ENCODE measurements around the gene INMT.

The INMT gene

GRCh38 chr7:30750683-30751650 is 968 bp upstream of the INMT start:
- TF ChIP-seq, protein P1, sequence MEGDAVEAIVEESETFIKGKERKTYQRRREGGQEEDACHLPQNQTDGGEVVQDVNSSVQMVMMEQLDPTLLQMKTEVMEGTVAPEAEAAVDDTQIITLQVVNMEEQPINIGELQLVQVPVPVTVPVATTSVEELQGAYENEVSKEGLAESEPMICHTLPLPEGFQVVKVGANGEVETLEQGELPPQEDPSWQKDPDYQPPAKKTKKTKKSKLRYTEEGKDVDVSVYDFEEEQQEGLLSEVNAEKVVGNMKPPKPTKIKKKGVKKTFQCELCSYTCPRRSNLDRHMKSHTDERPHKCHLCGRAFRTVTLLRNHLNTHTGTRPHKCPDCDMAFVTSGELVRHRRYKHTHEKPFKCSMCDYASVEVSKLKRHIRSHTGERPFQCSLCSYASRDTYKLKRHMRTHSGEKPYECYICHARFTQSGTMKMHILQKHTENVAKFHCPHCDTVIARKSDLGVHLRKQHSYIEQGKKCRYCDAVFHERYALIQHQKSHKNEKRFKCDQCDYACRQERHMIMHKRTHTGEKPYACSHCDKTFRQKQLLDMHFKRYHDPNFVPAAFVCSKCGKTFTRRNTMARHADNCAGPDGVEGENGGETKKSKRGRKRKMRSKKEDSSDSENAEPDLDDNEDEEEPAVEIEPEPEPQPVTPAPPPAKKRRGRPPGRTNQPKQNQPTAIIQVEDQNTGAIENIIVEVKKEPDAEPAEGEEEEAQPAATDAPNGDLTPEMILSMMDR (conservative IDR thresholded peaks at IDR 0.05; ENCODE audit: low read depth, low read length): no peak
- H3K4me3 ChIP-seq (ENCODE audit: low read depth, low read length): no peak overlapping the region
- DNase-seq (ENCODE audit: low read depth): peak; percentile 94

GRCh38 chr7:30752484-30752883 is 549 bp downstream of the INMT start:
- no peak for DNase-seq (ENCODE audit: low read depth)
- TF ChIP-seq, protein P1 (conservative IDR thresholded peaks at IDR 0.05; ENCODE audit: low read depth, low read length): no peak
- peak overlapping the region; percentile 11 for H3K4me3 ChIP-seq (ENCODE audit: low read depth, low read length)

- DNase-seq (ENCODE audit: low read depth): peak; percentile 31
- TF ChIP-seq, protein P1 (conservative IDR thresholded peaks at IDR 0.05; ENCODE audit: low read depth, low read length): no peak
- no peak overlapping the region for H3K4me3 ChIP-seq (ENCODE audit: low read depth, low read length)
Measured at GRCh38 chr7:30752979-30753378, 1.0 kb downstream of the INMT start.

- TF ChIP-seq, protein P1 (conservative IDR thresholded peaks at IDR 0.05; ENCODE audit: low read depth, low read length): no peak
Measured at GRCh38 chr7:30754315-30754877, 2.5 kb downstream of the INMT start.

GRCh38 chr7:30755384-30756154 is 3.6 kb downstream of the INMT start:
- peak; percentile 57 for DNase-seq (ENCODE audit: low read depth)
- TF ChIP-seq, protein P1 (conservative IDR thresholded peaks at IDR 0.05; ENCODE audit: low read depth, low read length): no peak

More at GRCh38 chr7:30754315-30754877, 2.5 kb downstream of the INMT start:
- no peak overlapping the region for H3K4me3 ChIP-seq (ENCODE audit: low read depth, low read length)
- DNase-seq (ENCODE audit: low read depth): no peak

GRCh38 chr7:30757342-30757692 is 5.4 kb downstream of the INMT start:
- peak; percentile 35 for DNase-seq (ENCODE audit: low read depth)
- TF ChIP-seq, protein P1 (conservative IDR thresholded peaks at IDR 0.05; ENCODE audit: low read depth, low read length): no peak
- H3K4me3 ChIP-seq (ENCODE audit: low read depth, low read length): no peak overlapping the region

More at GRCh38 chr7:30755384-30756154, 3.6 kb downstream of the INMT start:
- H3K4me3 ChIP-seq (ENCODE audit: low read depth, low read length): no peak overlapping the region

Data from choroid plexus epithelial cell (primary cell).